PC-9 (cell line): ENCODE results near the gene ZNF552. TPM values are rescaled to one million over a fixed set of nuclear protein-coding genes. Genes with fewer than 3 reads are reported as not detected.

Source experiments
- BruUV-seq: library from RNA; stranded (reverse); fragments of 400-500 nt; replicated peaks from 2 replicates; lab custom pipeline; 2021; lab: Mats Ljungman, UMichigan
- CTCF ChIA-PET: fragments of 300-600 bp; sonication (Branson Sonifier 250); formaldehyde crosslinking; loops from one replicate; lab custom pipeline; 2022; ENCODE audit warnings: antibody characterized with exemption; lab: Charles Lee
- POLR2A ChIA-PET: fragments of 300-600 bp; sonication (Branson Sonifier 250); formaldehyde crosslinking; loops from one replicate; lab custom pipeline; 2022; ENCODE audit warnings: antibody characterized with exemption; ENCODE audit not compliant: unreplicated experiment; lab: Charles Lee
- DNase-seq, 2 experiments: peaks; one replicate each; pipeline versions ENCODE4 v3.0.0 to v3.0.0-alpha.2; 2015 to 2022; ENCODE audit warnings: mixed read lengths in 1 of 2
- H2AFZ ChIP-seq: fragments of 200-600 bp; sonication (generic); 2 replicates; pipeline ENCODE4 v1.8.1; 2017; ENCODE audit warnings: antibody characterized with exemption
- H3F3A ChIP-seq: fragments of 200-600 bp; sonication (generic); 2 replicates; pipeline ENCODE4 v1.8.1; 2017; ENCODE audit warnings: antibody characterized with exemption, mild to moderate bottlenecking, low read depth; ENCODE audit not compliant: insufficient read depth
- H3K27ac ChIP-seq: fragments of 200-600 bp; sonication (generic); 2 replicates; pipeline ENCODE4 v1.6.1; 2016; ENCODE audit warnings: mixed run types
- H3K27me3 ChIP-seq: fragments of 200-600 bp; sonication (generic); 2 replicates; pipeline ENCODE4 v1.6.1; 2016; ENCODE audit warnings: low read depth, mixed run types; ENCODE audit not compliant: insufficient read depth
- H3K36me3 ChIP-seq: fragments of 200-600 bp; sonication (generic); 2 replicates; pipeline ENCODE4 v1.6.1; 2016; ENCODE audit warnings: low read depth, mixed run types
- H3K4me1 ChIP-seq: fragments of 200-600 bp; sonication (generic); replicated peaks from 2 replicates; pipeline ENCODE4 v1.6.1; 2016; ENCODE audit warnings: mixed run types; ENCODE audit not compliant: insufficient read depth
- H3K4me2 ChIP-seq: fragments of 200-600 bp; sonication (generic); 2 replicates; pipeline ENCODE4 v1.6.1; 2017; ENCODE audit warnings: mixed run types
- H3K4me3 ChIP-seq: fragments of 200-600 bp; sonication (generic); 2 replicates; pipeline ENCODE4 v1.6.1; 2016; ENCODE audit warnings: mixed run types
- H3K79me2 ChIP-seq: fragments of 200-600 bp; sonication (generic); 2 replicates; pipeline ENCODE4 v1.6.1; 2017; ENCODE audit warnings: low read depth, mixed run types
- H3K9me2 ChIP-seq: fragments of 200-600 bp; sonication (generic); 2 replicates; pipeline ENCODE4 v1.8.1; 2017; ENCODE audit warnings: mild to moderate bottlenecking; ENCODE audit not compliant: insufficient read depth
- H3K9me3 ChIP-seq: fragments of 200-600 bp; sonication (generic); 2 replicates; pipeline ENCODE4 v1.8.1; 2016; ENCODE audit warnings: low read depth; ENCODE audit not compliant: insufficient read depth
- H4K20me1 ChIP-seq: fragments of 200-600 bp; sonication (generic); 2 replicates; pipeline ENCODE4 v1.8.1; 2017; ENCODE audit not compliant: insufficient read depth
- CTCF ChIP-seq: fragments of 200-600 bp; sonication (generic); conservative IDR thresholded peaks from 2 replicates; pipeline ENCODE4 v1.6.1; 2017; ENCODE audit warnings: mixed run types, antibody characterized with exemption, mild to moderate bottlenecking, moderate library complexity
- EZH2 ChIP-seq: fragments of 200-600 bp; sonication (generic); IDR thresholded peaks from 2 replicates; pipeline ENCODE4 v1.8.0; 2017; ENCODE audit warnings: antibody characterized with exemption, low read depth
- intact Hi-C: fragments of 100-400 bp; cut with micrococcal nuclease; formaldehyde crosslinking; loops from one replicate; pipeline ENCODE4 v1.10.0; 2022; ENCODE audit not compliant: unreplicated experiment
- total RNA-seq: library from RNA; stranded (reverse); gene quantifications from 2 replicates; pipeline ENCODE4 v1.2.3, GENCODE V29; 2021

ZNF552 gene
- total RNA-seq, 1 experiment from 2014 or later: 14.3 TPM

- Histone ChIP-seq H3K9me2 (no peaks in the 10 kb centered on the region), H2AFZ (no peak overlapping the region), H3K36me3 (peaks cover 16% of the 10 kb centered on the region), H4K20me1 (no peaks in the 10 kb centered on the region; the same call in 1 of the 2 replicates), H3K4me1 (peaks cover 30% of the 10 kb centered on the region), H3K27me3 (no peaks in the 10 kb centered on the region), H3F3A (peaks cover 4% of the 10 kb centered on the region; the same call in 1 of the 2 replicates), H3K4me2 (peak overlapping the region; percentile 94; the same call in 1 of the 2 replicates), H3K79me2 (peaks cover 45% of the 10 kb centered on the region), H3K4me3 (no peak overlapping the region), H3K9me3 (no peaks in the 10 kb centered on the region), H3K27ac (no peak overlapping the region)
- ChIA-PET CTCF (no interaction called here), POLR2A (no interaction called here)
- TF ChIP-seq EZH2 (no peak), CTCF (no peak)
- intact Hi-C loops: loop anchor here (5.0 kb wide), 1 partner anchor 136 kb away; the partner anchor contains the start of gene ZNF551
- no TSS peak for BruUV-seq
- DNase-seq: no peak
These were observed 3.3 kb upstream of the ZNF552 start for GRCh38 chr19:57817976-57818375.

- H3K4me3 ChIP-seq: no peak overlapping the region
- no peaks in the 10 kb centered on the region for H4K20me1 ChIP-seq
- H3K27me3 ChIP-seq: no peaks in the 10 kb centered on the region
- BruUV-seq: no TSS peak
- no peak for DNase-seq
- ChIA-PET CTCF (no interaction called here), POLR2A (no interaction called here)
- H2AFZ ChIP-seq: no peak overlapping the region
- no peaks in the 10 kb centered on the region for H3K9me2 ChIP-seq
- no peak overlapping the region for H3K27ac ChIP-seq
- peaks cover 4% of the 10 kb centered on the region; the same call in 1 of the 2 replicates for H3F3A ChIP-seq
- no peaks in the 10 kb centered on the region for H3K9me3 ChIP-seq
- H3K79me2 ChIP-seq: peaks cover 31% of the 10 kb centered on the region
- TF ChIP-seq CTCF: no peak
- no peak for TF ChIP-seq EZH2
- H3K4me1 ChIP-seq: peaks cover 30% of the 10 kb centered on the region
- 0 out of 2 replicates have a peak, but pooled peaks cover 8% of the 10 kb centered on the region for H3K36me3 ChIP-seq
- intact Hi-C loops: loop anchor here (5.0 kb wide), 1 partner anchor 134 kb away; the partner anchor contains the start of gene ZNF551
- H3K4me2 ChIP-seq: no peak overlapping the region
These were observed 1.9 kb upstream of the ZNF552 start for GRCh38 chr19:57816652-57817051.

GRCh38 chr19:57815247-57816075 is 748 bp upstream of the ZNF552 start:
- no peak overlapping the region for H3K27ac ChIP-seq
- intact Hi-C loops: loop anchor here (2.0 to 5.0 kb wide), 2 partner anchors 69 to 133 kb away; partner anchors contain the start of genes ZNF551 and ZNF776
- H3K36me3 ChIP-seq: 0 out of 2 replicates have a peak, but pooled peaks cover 10% of the 10 kb centered on the region
- H3F3A ChIP-seq: peaks cover 4% of the 10 kb centered on the region; the same call in 1 of the 2 replicates
- POLR2A ChIA-PET: interaction anchor here (0.5 to 1.2 kb wide), 6 partner anchors 11 to 500 kb away, joined by 3 to 28 read pairs (median 4); partner anchors contain the start of genes ZNF530 and ZNF548
- H2AFZ ChIP-seq: peak overlapping the region; percentile 71
- H4K20me1 ChIP-seq: no peaks in the 10 kb centered on the region; the same call in 1 of the 2 replicates
- peaks cover 21% of the 10 kb centered on the region for H3K79me2 ChIP-seq
- no peaks in the 10 kb centered on the region for H3K27me3 ChIP-seq
- no peak for DNase-seq
- peak overlapping the region; percentile 92 for H3K4me2 ChIP-seq
- H3K4me3 ChIP-seq: peak overlapping the region; percentile 80; the same call in 1 of the 2 replicates
- TF ChIP-seq EZH2 (no peak), CTCF (no peak)
- CTCF ChIA-PET: no interaction called here
- no TSS peak for BruUV-seq
- no peaks in the 10 kb centered on the region for H3K9me3 ChIP-seq
- H3K9me2 ChIP-seq: no peaks in the 10 kb centered on the region
- H3K4me1 ChIP-seq: peaks cover 24% of the 10 kb centered on the region
